Effector memory CD4-positive, alpha-beta T cell (primary cell): ENCODE measurements around the gene IGSF21.

Experiments
- DNase-seq, 3 donors: peaks; one replicate each; pipeline ENCODE4 v3.0.0-alpha.2; 2020
- H3K27ac ChIP-seq: 2 replicates; pipeline ENCODE4 v1.7.0; 2013; ENCODE audit warnings: mild to moderate bottlenecking, low read length, moderate library complexity; ENCODE audit not compliant: insufficient read depth, poor library complexity, severe bottlenecking
- H3K27me3 ChIP-seq: replicated peaks from 2 replicates; pipeline ENCODE4 v1.7.0; 2013; ENCODE audit warnings: mild to moderate bottlenecking, low read length; ENCODE audit not compliant: insufficient read depth, control insufficient read depth, poor library complexity, severe bottlenecking
- H3K36me3 ChIP-seq: 2 replicates; pipeline ENCODE4 v1.7.0; 2013; ENCODE audit warnings: mild to moderate bottlenecking, low read length, moderate library complexity; ENCODE audit not compliant: control insufficient read depth, insufficient read depth
- H3K4me1 ChIP-seq: 2 replicates; pipeline ENCODE4 v1.7.0; 2013; ENCODE audit warnings: low read length, mild to moderate bottlenecking; ENCODE audit not compliant: control insufficient read depth, insufficient read depth, poor library complexity, severe bottlenecking
- H3K4me3 ChIP-seq: 2 replicates; pipeline ENCODE4 v1.7.0; 2013; ENCODE audit warnings: low read length, low read depth, mild to moderate bottlenecking; ENCODE audit not compliant: insufficient read depth, poor library complexity, severe bottlenecking
- H3K9me3 ChIP-seq: 2 replicates; pipeline ENCODE4 v1.7.0; 2013; ENCODE audit warnings: mild to moderate bottlenecking, low read length, moderate library complexity; ENCODE audit not compliant: control insufficient read depth

Gene IGSF21

DNA sequence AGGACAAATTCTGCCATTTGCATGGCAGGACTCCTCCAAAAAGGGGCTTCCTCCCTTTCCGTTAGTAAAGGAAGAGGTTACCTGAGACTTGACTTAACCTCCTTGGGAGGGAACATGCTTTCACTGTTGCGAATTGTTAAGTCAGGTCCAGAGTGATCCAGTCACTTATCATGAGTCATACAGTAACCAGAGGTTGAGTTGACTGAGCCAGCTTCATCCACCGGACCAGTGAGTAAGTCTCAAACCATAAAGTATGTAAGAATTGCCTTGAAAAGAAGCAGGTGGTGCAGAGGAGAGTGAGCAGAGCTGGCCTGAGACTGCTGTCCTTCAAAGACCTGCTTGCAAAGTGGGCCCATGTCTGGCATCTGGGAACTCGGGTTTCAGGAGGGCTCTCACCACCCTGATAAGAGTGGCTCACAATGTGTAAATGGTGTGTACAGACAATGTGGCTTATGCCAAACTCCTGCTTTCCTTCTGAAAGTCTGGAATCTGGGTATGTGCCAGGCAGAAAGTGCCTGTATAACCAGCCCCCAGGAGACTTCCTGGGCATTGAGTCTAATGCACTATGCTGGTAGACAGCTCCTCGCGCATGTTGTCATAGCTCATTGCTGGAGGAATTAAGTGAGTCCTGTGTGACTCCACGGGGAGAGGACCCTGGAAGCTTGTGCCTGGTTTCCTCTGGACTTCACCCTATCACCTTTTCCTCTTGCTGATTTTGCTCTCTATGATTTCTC is 288.8 kb downstream of the IGSF21 start:
- no peaks in the 10 kb centered on the region for H3K9me3 ChIP-seq
- H3K4me1 ChIP-seq, result no peaks in the 10 kb centered on the region
- no peak overlapping the region for H3K4me3 ChIP-seq
- no peaks in the 10 kb centered on the region for H3K36me3 ChIP-seq
- H3K27ac ChIP-seq, result no peak overlapping the region
- H3K27me3 ChIP-seq, result no peaks in the 10 kb centered on the region
- DNase-seq, result no peak

DNA sequence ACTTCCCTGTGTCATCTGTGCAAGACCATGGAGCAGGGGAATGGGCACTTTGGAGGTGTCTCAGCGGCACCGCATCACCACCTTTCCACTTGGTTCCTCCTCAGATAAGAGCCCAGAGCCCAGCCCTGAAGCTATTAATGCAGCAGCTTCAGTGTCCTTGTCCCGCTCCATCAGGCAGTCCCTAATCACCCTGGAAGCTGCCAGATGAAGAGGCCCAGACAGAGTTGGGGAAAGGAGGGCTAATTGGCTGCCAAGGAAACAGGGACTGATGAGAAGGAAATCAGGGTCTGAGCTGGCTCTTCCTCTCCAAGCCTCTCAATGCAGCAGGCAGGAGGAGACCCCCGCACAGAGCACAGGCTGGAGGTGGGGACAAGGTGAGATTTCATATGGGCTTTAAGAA is 290.0 kb downstream of the IGSF21 start:
- Histone ChIP-seq H3K9me3 (no peaks in the 10 kb centered on the region), H3K4me1 (no peaks in the 10 kb centered on the region), H3K27ac (no peak overlapping the region), H3K4me3 (no peak overlapping the region), H3K36me3 (no peaks in the 10 kb centered on the region), H3K27me3 (no peaks in the 10 kb centered on the region)
- DNase-seq, result no peak

DNA sequence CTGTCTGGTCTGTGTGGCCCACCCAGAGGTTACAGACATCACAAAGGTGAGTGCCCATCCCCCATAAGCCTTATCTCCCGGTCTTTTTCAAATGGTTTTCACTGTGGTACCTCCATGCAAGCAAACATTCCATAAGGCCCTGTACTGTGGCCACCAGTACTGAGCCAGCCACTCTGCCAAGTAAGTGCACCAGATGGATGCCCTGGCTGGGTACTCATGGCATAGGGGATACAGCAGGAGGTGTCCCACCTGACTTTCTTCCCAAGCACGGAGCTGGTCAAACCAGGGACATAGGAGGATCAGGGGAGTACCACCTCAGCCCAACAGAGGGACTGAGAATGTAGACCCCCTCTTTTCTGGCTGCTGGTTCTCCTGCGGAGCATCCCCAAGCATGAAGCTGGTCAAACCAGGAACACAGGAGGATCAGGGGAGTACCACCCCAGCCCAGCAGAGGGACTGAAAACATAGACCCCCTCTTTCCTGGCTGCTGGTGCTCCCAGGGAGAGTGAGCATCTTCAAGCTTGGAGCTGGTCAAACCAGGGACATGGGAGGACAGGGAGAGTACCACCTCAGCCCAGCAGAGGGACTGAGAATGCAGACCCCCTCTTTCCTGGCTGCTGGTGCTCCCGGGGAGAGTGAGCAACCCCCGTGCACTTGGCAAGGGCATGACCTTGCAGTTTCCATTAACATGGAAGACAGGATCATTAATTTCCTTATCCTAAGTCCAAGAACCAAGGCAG is 291.4 kb downstream of the IGSF21 start:
- Histone ChIP-seq H3K4me1 (no peaks in the 10 kb centered on the region), H3K9me3 (no peaks in the 10 kb centered on the region), H3K27ac (no peak overlapping the region), H3K27me3 (no peaks in the 10 kb centered on the region), H3K36me3 (no peaks in the 10 kb centered on the region), H3K4me3 (no peak overlapping the region)
- no peak for DNase-seq

DNA sequence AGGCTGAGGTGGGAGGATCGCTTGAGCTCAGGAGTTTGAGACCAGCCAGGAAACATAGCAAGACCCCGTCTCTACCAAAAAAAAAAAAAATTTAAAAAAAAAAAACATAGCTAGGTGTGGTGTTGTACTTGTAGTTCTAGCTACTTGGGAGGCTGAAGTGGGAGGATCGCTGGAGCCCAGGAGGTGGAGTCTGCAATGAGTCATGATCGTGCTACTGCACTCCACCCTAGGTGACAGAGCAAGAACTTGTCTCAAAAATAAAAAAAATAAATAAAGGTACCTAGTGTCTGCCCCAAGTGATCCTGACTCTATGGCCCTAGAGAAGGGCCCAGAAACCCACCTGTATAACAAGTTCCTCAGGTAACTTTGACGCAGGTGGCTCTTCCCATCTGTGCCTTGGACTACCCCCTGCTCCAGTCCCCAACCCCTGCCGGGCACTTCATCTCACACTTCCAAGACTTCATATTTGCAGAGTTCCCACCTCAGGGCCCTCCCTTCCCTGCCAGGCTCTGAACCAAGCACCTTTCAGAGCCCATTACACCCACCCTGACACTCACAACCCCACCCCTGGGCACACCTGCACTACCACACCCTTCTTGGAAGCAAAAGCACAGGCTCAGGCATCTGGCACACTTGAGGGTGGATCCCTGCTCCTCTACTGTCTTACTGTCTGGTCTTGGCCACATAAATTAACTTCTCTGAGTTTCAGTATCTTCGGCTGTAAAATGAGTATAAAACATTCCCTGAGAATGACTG is 292.9 kb downstream of the IGSF21 start:
- Histone ChIP-seq H3K4me1 (no peaks in the 10 kb centered on the region), H3K36me3 (no peaks in the 10 kb centered on the region), H3K27me3 (no peaks in the 10 kb centered on the region), H3K4me3 (no peak overlapping the region), H3K27ac (no peak overlapping the region), H3K9me3 (no peaks in the 10 kb centered on the region)
- no peak for DNase-seq

DNA sequence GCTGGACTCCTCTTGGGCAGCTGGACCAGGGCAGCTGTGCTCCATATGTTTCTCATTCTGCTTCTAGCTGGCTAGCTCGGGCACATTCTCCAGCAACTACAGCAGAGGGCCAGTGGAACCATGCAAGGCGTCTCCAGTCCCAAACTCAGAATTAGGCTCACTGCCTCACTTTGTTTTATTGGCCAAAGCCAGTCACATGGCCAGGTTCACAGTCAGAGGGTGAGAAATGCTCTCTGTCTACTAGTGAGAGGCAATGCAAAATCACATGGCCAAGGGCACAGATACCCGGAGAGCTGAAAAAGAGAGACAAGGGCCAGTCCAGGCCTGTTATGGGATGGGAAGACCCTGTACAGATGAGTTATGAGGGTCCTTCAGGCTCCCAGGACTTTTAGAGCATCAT is 294.3 kb downstream of the IGSF21 start:
- Histone ChIP-seq H3K36me3 (no peaks in the 10 kb centered on the region), H3K4me1 (no peaks in the 10 kb centered on the region), H3K27ac (no peak overlapping the region), H3K4me3 (no peak overlapping the region), H3K9me3 (no peaks in the 10 kb centered on the region), H3K27me3 (no peaks in the 10 kb centered on the region)
- DNase-seq, result no peak

DNA sequence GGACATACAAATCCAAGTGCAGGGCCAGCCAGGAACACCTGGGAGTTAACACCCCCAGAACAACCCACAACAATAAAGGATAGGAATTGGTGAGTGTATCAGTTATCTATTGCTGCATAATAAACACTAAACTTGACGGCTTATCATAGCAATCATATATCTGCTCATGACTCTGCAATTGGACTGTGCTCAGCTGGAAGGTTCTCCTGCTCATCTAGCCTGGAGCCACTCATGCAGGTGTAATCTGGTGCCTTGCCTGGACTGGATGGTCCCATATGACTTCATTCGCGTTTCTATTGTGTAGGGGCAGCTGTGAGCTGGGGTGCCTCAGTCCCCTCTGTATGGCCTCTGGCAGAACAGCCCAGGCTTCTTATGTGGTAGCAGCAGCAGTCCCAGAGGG is 296.9 kb downstream of the IGSF21 start:
- Histone ChIP-seq H3K4me1 (no peaks in the 10 kb centered on the region), H3K27me3 (no peaks in the 10 kb centered on the region), H3K4me3 (no peak overlapping the region), H3K27ac (no peak overlapping the region), H3K9me3 (no peaks in the 10 kb centered on the region), H3K36me3 (no peaks in the 10 kb centered on the region)
- no peak for DNase-seq

DNA sequence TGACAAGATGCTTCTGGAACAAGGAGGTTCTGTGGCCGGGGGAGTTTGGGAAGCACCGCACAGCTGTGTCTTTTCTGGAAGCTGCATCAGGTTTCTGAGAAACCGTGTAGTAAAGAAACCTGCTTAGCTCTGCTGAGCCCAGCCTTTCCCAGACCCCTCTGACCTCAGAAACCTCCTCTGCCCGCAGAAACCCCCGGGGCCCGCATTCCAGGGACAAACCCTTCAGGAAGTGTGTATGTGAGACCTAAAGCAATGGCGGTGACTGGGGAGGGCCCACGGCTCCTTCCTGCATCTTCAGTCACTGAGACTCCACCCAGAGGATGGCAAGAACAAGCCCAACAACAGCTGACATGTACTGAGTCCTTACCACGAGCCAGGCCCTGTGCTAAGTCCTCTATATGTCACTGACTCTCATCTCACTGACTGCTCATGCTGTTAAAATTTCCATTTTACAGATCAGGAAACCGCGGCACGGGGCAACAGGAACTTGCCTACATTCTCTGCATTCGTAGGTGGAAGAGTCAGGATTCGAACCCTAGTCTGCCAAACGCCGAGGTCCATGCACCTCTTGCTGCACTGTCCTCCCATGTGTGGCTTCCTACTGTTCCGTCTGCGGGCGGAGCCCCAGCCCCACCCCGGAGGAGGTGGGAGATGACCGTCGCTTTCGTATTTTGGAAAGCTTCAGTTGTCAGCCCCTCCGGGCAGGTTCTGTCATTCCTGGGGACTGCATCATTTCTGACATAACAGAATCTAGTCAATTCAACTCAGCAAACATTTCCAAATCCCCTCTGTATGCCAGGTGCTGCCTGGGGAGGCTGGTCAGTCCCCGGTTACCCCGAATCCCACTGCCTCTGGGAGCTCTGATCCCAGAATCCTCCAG is 299.8 kb downstream of the IGSF21 start:
- Histone ChIP-seq H3K27me3 (no peaks in the 10 kb centered on the region), H3K36me3 (no peaks in the 10 kb centered on the region), H3K9me3 (no peaks in the 10 kb centered on the region), H3K4me3 (no peak overlapping the region), H3K4me1 (no peaks in the 10 kb centered on the region), H3K27ac (no peak overlapping the region)
- no peak for DNase-seq

DNA sequence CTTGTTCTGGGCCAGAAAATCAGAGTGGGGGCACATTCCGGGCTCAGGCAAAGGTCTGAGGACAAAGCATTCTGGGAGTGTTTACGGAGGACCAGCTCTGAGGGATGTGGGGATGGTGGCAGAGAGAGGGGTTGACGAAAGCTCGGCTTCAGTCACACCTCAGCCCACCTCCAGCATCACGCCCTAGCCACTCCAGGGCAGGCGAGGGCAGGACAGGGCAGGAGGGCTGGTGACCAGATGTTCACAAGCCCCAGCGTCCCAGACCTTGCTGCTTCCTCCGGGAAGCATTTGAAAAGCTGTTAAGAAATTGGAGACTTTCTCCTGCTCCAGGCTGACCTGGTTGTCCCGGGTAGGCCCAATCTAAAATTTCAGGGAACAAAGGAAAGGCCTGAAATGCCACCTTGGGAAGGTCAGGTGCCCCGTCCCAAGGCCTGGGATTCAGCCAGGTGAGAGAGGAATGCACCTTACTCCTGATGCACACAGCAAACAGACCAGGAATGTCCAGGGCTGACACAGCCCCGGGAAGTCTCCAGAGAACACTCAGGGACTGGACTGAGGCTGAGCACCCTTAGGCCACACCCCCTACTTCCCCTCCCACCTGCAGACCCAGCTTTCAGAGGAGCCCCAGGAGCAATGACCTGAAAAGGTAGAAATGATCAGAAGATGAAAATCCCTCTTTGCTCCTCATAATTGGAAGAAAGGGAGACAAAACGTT is 301.2 kb downstream of the IGSF21 start:
- DNase-seq, result no peak
- Histone ChIP-seq H3K36me3 (no peaks in the 10 kb centered on the region), H3K4me1 (no peaks in the 10 kb centered on the region), H3K27ac (no peak overlapping the region), H3K4me3 (no peak overlapping the region), H3K27me3 (no peaks in the 10 kb centered on the region), H3K9me3 (no peaks in the 10 kb centered on the region)

DNA sequence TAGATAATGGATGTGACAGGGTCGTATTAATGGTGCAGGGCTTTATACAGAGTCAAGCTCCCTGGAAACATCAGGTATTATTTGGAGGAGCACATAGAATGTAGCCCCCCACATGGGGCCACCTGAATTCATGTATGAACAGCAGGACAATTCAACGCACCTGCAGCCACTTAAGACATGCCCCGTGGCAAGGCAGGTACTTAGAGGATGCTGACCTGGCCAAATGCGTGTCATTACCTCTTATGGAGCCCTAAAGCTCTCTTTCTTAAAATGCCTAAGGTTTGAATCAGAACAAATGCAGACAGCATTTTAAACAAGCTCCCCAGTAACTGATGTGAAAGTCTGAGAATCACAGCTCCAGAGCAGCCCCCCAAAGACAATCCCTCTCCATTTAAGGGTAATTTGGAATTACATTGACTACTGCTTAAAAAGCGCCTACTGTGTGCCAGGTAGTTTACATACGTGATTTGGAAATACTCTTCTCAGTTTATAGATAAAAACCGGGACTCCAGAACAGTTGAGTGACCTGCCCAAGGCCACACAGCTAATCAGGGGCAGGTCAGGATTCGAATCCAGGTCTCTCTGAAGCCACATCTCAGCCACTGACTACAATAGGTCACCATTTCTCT is 302.1 kb downstream of the IGSF21 start:
- no peak for DNase-seq

More for the DNA sequence above, 302.1 kb downstream of the IGSF21 start:
- H3K4me3 ChIP-seq, result no peak overlapping the region
- H3K36me3 ChIP-seq, result no peaks in the 10 kb centered on the region
- H3K27ac ChIP-seq, result no peak overlapping the region
- H3K4me1 ChIP-seq, result no peaks in the 10 kb centered on the region
- H3K27me3 ChIP-seq, result no peaks in the 10 kb centered on the region
- H3K9me3 ChIP-seq, result no peaks in the 10 kb centered on the region
